Activated CD4-positive, alpha-beta memory T cell treated with anti-CD3 and anti-CD28 coated beads, Interleukin-2, amount 10 ng/mL, durations not matched to agents 7 days and 5 days (primary cell): ENCODE data around the gene ZNF678. TPM values are rescaled to one million over a fixed set of nuclear protein-coding genes. Genes with fewer than 3 reads are reported as not detected.

ENCODE experiments used
- CTCF ChIA-PET: fragments of 350-600 bp; sonication (Branson Sonifier 250); formaldehyde crosslinking; loops from one replicate; lab custom pipeline; 2021; ENCODE audit warnings: antibody characterized with exemption, inconsistent platforms; lab: Charles Lee
- POLR2A ChIA-PET: fragments of 350-600 bp; sonication (Branson Sonifier 250); formaldehyde crosslinking; loops from one replicate; lab custom pipeline; 2021; ENCODE audit warnings: antibody characterized with exemption; lab: Charles Lee
- DNase-seq: peaks from one replicate; pipeline ENCODE4 v3.0.0-alpha.2; 2020
- H3K27ac Mint-ChIP-seq: one replicate; pipeline ENCODE4 v1.8.0; 2021; ENCODE audit warnings: mild to moderate bottlenecking, mixed read lengths
- H3K27me3 Mint-ChIP-seq: one replicate; pipeline ENCODE4 v1.8.0; 2021; ENCODE audit warnings: mixed read lengths
- H3K36me3 Mint-ChIP-seq: one replicate; pipeline ENCODE4 v1.8.0; 2021; ENCODE audit warnings: low read depth, mixed read lengths
- H3K4me1 Mint-ChIP-seq: one replicate; pipeline ENCODE4 v1.8.0; 2021; ENCODE audit warnings: mixed read lengths
- H3K4me3 Mint-ChIP-seq: one replicate; pipeline ENCODE4 v1.8.0; 2021; ENCODE audit warnings: mild to moderate bottlenecking, mixed read lengths
- H3K9me3 Mint-ChIP-seq: one replicate; pipeline ENCODE4 v1.8.0; 2021; ENCODE audit warnings: mixed read lengths
- total RNA-seq, 2 experiments: library from RNA; stranded (reverse); gene quantifications; one replicate each; pipeline ENCODE4 v1.2.3, GENCODE V29; 2021

Gene ZNF678
- total RNA-seq, 2 experiments from 2014 or later: 4.6 to 4.9 TPM

DNA sequence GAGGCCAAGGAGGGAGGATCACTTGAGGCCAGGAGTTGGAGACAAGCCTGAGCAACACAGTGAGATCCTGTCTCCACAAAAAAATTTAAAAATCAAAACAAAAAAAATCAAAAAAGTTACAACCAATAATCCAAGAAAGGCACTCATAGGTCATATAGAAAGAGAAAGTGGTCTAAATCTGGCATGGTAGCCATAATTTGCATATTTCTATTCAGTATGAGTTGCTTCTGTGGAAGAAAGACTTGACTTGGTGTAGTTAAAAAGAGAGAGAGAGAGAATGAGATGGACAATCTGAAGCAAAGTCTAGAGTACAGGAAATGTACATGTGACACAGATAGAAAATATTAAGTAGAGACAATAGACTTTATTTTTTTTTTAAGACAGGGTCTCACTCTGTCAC, 149.3 kb downstream of the ZNF678 start:
- Mint-ChIP-seq H3K4me3 (no peak overlapping the region), H3K9me3 (peaks cover 42% of the 10 kb centered on the region), H3K4me1 (peaks cover 6% of the 10 kb centered on the region), H3K27me3 (peaks cover 3% of the 10 kb centered on the region), H3K36me3 (peaks cover 12% of the 10 kb centered on the region), H3K27ac (no peak overlapping the region)
- POLR2A ChIA-PET: no interaction called here
- DNase-seq: no peak
- CTCF ChIA-PET: no interaction called here

GRCh38 chr1:227718932-227719331, 155.6 kb downstream of the ZNF678 start:
- ChIA-PET CTCF (no interaction called here), POLR2A (interaction anchor here (0.7 kb wide), 1 partner anchor 216 kb away, joined by 3 read pairs; no protein-coding TSS in a partner anchor)
- Mint-ChIP-seq H3K36me3 (peaks cover 25% of the 10 kb centered on the region), H3K27ac (no peak overlapping the region), H3K4me1 (no peaks in the 10 kb centered on the region), H3K27me3 (peaks cover 3% of the 10 kb centered on the region), H3K4me3 (no peak overlapping the region), H3K9me3 (peaks cover 63% of the 10 kb centered on the region)
- DNase-seq: no peak

DNA sequence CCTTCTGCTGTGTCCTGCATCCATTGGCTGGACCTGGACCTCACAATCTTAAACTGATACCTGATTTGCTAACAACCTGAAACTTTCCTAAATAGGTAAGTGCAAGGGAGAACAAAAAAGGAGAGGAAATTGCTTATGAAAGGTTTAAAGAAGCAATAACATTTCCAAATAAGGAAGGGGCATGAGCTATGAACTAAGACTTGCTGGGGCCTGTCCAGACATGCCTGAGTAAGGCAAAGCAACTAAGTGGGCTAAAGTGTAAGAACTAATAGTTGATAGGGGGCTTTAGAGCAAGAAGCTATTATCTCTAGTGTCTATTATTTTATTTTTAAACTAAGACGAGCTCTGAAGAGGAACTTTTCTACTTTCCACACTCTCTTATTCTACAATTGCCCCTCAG, 160.1 kb downstream of the ZNF678 start:
- H3K27me3 Mint-ChIP-seq: peaks cover 7% of the 10 kb centered on the region
- peaks cover 49% of the 10 kb centered on the region for H3K9me3 Mint-ChIP-seq
- peaks cover 22% of the 10 kb centered on the region for H3K36me3 Mint-ChIP-seq
- no peak overlapping the region for H3K4me3 Mint-ChIP-seq
- H3K27ac Mint-ChIP-seq: no peak overlapping the region
- ChIA-PET POLR2A (no interaction called here), CTCF (interaction anchor here (1.0 kb wide), 1 partner anchor 181 kb away, joined by 3 read pairs; no protein-coding TSS in a partner anchor)
- peaks cover 5% of the 10 kb centered on the region for H3K4me1 Mint-ChIP-seq
- DNase-seq: no peak

- Mint-ChIP-seq H3K4me1 (peaks cover 20% of the 10 kb centered on the region), H3K4me3 (no peak overlapping the region), H3K9me3 (peaks cover 41% of the 10 kb centered on the region), H3K27ac (no peak overlapping the region), H3K36me3 (peaks cover 22% of the 10 kb centered on the region), H3K27me3 (peaks cover 7% of the 10 kb centered on the region)
- no peak for DNase-seq
- CTCF ChIA-PET: no interaction called here
- POLR2A ChIA-PET: no interaction called here
Observed at GRCh38 chr1:227725046-227725445, 161.7 kb downstream of the ZNF678 start.

- no peak overlapping the region for H3K27ac Mint-ChIP-seq
- CTCF ChIA-PET: no interaction called here
- peaks cover 30% of the 10 kb centered on the region for H3K9me3 Mint-ChIP-seq
- no peak overlapping the region for H3K4me3 Mint-ChIP-seq
- POLR2A ChIA-PET: no interaction called here
- H3K4me1 Mint-ChIP-seq: peaks cover 28% of the 10 kb centered on the region
- peaks cover 15% of the 10 kb centered on the region for H3K36me3 Mint-ChIP-seq
- DNase-seq: no peak
- H3K27me3 Mint-ChIP-seq: peaks cover 7% of the 10 kb centered on the region
Observed at GRCh38 chr1:227726318-227726717, 163.0 kb downstream of the ZNF678 start.

Other genes starting within 250 kb of the ZNF678 start
- 1 to 10 TPM; 3.1 TPM for gene CDC42BPA, start 245.1 kb upstream of the ZNF678 start, total RNA-seq
- gene JMJD4, start 171.7 kb downstream of the ZNF678 start, total RNA-seq: 10 to 100 TPM; 23.7 to 25.0 TPM
- gene SNAP47, start 171.9 kb downstream of the ZNF678 start, total RNA-seq: 10 to 100 TPM; 55.3 to 59.4 TPM